GM23338 (cell line): ENCODE measurements around the gene DMKN. TPM values are rescaled to one million over a fixed set of nuclear protein-coding genes. Genes with fewer than 3 reads are reported as not detected.
A peak's percentile ranks its signal among the peaks of the same experiment; 100 is the strongest.

Experiments
- ATAC-seq: fragments of 200-7000 bp; cut with Tn5 transposase; 3 replicates; pipeline ENCODE4 v1.9.1; 2020
- DNase-seq: peaks from one replicate; pipeline ENCODE4 v3.0.0-alpha.2; 2015; ENCODE audit warnings: low spot score
- H2AFZ ChIP-seq: fragments of 200-600 bp; sonication (generic); 2 replicates; pipeline ENCODE4 v1.8.0; 2016; ENCODE audit warnings: antibody characterized with exemption, mild to moderate bottlenecking, moderate library complexity
- H3F3A ChIP-seq: fragments of 200-600 bp; sonication (generic); replicated peaks from 2 replicates; pipeline ENCODE4 v1.8.0; 2017; ENCODE audit warnings: antibody characterized with exemption, mixed run types, low read depth
- H3K27ac ChIP-seq: fragments of 200-600 bp; sonication (generic); 2 replicates; pipeline ENCODE4 v1.6.1; 2016; ENCODE audit warnings: low read depth
- H3K27me3 ChIP-seq: fragments of 200-600 bp; sonication (generic); 2 replicates; pipeline ENCODE4 v1.8.0; 2016; ENCODE audit warnings: mild to moderate bottlenecking, mixed run types, moderate library complexity; ENCODE audit not compliant: insufficient read depth
- H3K36me3 ChIP-seq: fragments of 200-600 bp; sonication (generic); 2 replicates; pipeline ENCODE4 v1.8.0; 2016; ENCODE audit warnings: mild to moderate bottlenecking; ENCODE audit not compliant: insufficient read depth
- H3K4me1 ChIP-seq: fragments of 200-600 bp; sonication (generic); 2 replicates; pipeline ENCODE4 v1.8.0; 2016; ENCODE audit warnings: mild to moderate bottlenecking, moderate library complexity; ENCODE audit not compliant: insufficient read depth
- H3K4me2 ChIP-seq: fragments of 200-600 bp; sonication (generic); 2 replicates; pipeline ENCODE4 v1.7.1; 2017; ENCODE audit warnings: mixed run types
- H3K4me3 ChIP-seq: fragments of 200-600 bp; sonication (generic); 2 replicates; pipeline ENCODE4 v1.6.1; 2016; ENCODE audit warnings: mixed run types
- H3K79me2 ChIP-seq: fragments of 200-600 bp; sonication (generic); replicated peaks from 2 replicates; pipeline ENCODE4 v1.8.0; 2017; ENCODE audit warnings: mild to moderate bottlenecking; ENCODE audit not compliant: insufficient read depth
- H3K9me2 ChIP-seq: fragments of 200-600 bp; sonication (generic); 2 replicates; pipeline ENCODE4 v1.8.0; 2017; ENCODE audit not compliant: insufficient read depth
- H4K20me1 ChIP-seq: fragments of 200-600 bp; sonication (generic); replicated peaks from 2 replicates; pipeline ENCODE4 v1.8.0; 2017; ENCODE audit warnings: mild to moderate bottlenecking; ENCODE audit not compliant: insufficient read depth
- H3K27ac Mint-ChIP-seq: 2 replicates; pipeline ENCODE4 v1.8.0; 2020; ENCODE audit warnings: inconsistent platforms, mild to moderate bottlenecking, moderate library complexity, mixed read lengths
- H3K27me3 Mint-ChIP-seq: 3 replicates; pipeline ENCODE4 v1.8.0; 2022; ENCODE audit warnings: low read depth, mild to moderate bottlenecking, moderate library complexity, mixed read lengths, inconsistent platforms; ENCODE audit not compliant: insufficient read depth, poor library complexity
- H3K36me3 Mint-ChIP-seq: 3 replicates; pipeline ENCODE4 v1.8.0; 2021; ENCODE audit warnings: low read depth, mild to moderate bottlenecking, inconsistent platforms, moderate library complexity, mixed read lengths
- H3K4me1 Mint-ChIP-seq: 3 replicates; pipeline ENCODE4 v1.8.0; 2020; ENCODE audit warnings: mild to moderate bottlenecking, inconsistent platforms, mixed read lengths
- H3K4me3 Mint-ChIP-seq: 3 replicates; pipeline ENCODE4 v1.8.0; 2021; ENCODE audit warnings: moderate library complexity, mild to moderate bottlenecking, inconsistent platforms, mixed read lengths
- H3K9me3 Mint-ChIP-seq: 3 replicates; pipeline ENCODE4 v1.8.0; 2020; ENCODE audit warnings: moderate library complexity, mild to moderate bottlenecking, inconsistent platforms, mixed read lengths
- EZH2 ChIP-seq: fragments of 200-600 bp; sonication (generic); IDR thresholded peaks from one replicate; pipeline ENCODE4 v1.8.0; 2017; ENCODE audit warnings: antibody characterized with exemption, mild to moderate bottlenecking, low read depth; ENCODE audit not compliant: unreplicated experiment
- STAT1 ChIP-seq: IDR thresholded peaks from one replicate; pipeline ENCODE4 v1.6.1; 2016; ENCODE audit warnings: antibody characterized with exemption; ENCODE audit not compliant: unreplicated experiment
- ZNF331 ChIP-seq: fragments of 250-450 bp; sonication (Bioruptor Pico); IDR thresholded peaks from 2 replicates; pipeline ENCODE4 v1.5.0; 2020; ENCODE audit warnings: low read depth, mild to moderate bottlenecking, moderate library complexity
- polyA plus RNA-seq: library from polyadenylated mRNA; unstranded; fragments of >200 nt; fragmentation: Nextera tagmentation; extraction: Ambion mirVana; gene quantifications from 2 replicates; pipeline ENCODE4 v1.2.1, GENCODE V29; 2016
- total RNA-seq: library from RNA; depleted of rRNA; stranded (reverse); fragments of >200 nt; shearing (Covaris generic); gene quantifications from 2 replicates; pipeline ENCODE4 v1.2.3, GENCODE V29; 2014
- TF ChIP-seq, protein P1 (sequence below): IDR thresholded peaks from 2 replicates; pipeline ENCODE4 v1.6.1; 2016; ENCODE audit warnings: antibody characterized with exemption
- TF ChIP-seq, protein P2 (sequence below), 2 experiments: fragments of 200-600 bp in 1 of 2; sonication (generic) in 1 of 2; conservative IDR thresholded peaks; 2 replicates each; pipeline versions ENCODE4 v1.5.1 to v1.6.1; 2016 to 2017; ENCODE audit warnings: antibody characterized with exemption in 2 of 2, low read depth in 2 of 2, mild to moderate bottlenecking in 2 of 2, moderate library complexity in 1 of 2
- TF ChIP-seq, protein P3 (sequence below): IDR thresholded peaks from one replicate; pipeline ENCODE4 v1.6.1; 2018; ENCODE audit warnings: antibody characterized with exemption; ENCODE audit not compliant: unreplicated experiment

The DMKN gene
- total and polyA plus RNA-seq, 2 experiments from 2014 or later: 259 to 569 TPM

DNA sequence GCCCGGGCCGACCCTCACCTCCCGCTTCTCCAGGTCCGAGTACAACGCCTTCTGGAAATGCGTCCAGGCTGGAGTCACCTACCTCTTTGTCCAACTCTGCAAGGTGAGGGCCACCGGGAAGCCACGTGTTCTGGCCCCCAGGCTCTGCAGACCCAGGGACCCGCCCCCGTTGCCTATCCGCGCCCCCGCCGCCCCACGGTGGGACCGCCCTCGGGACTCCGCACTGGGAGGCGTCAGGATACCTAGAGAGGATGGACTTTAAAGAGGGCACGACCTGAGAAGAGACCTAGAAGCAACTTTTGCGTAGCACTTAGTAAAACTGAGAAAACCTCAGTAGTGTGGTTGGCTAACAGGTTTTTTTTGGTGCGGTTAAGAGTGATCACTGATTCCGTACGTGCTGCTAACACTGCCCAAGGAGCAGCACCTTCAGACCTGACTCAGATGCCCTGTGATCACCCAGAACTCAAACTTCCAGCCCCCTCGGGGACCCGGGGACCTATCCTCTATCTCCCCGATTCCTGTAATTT, 32.5 kb upstream of the DMKN start:
- H2AFZ ChIP-seq: peak overlapping the region; percentile 89
- peaks cover 27% of the 10 kb centered on the region for H3K79me2 ChIP-seq
- peak overlapping the region; percentile 81; the same call in 1 of the 2 replicates for H3K27ac ChIP-seq
- Mint-ChIP-seq H3K27me3 (peaks cover 9% of the 10 kb centered on the region), H3K4me3 (peak overlapping the region; percentile 99), H3K36me3 (peaks cover 51% of the 10 kb centered on the region), H3K4me1 (peaks cover 29% of the 10 kb centered on the region), H3K9me3 (no peaks in the 10 kb centered on the region; the same call in 2 of the 3 replicates), H3K27ac (peak overlapping the region; percentile 96)
- no peaks in the 10 kb centered on the region for H3K27me3 ChIP-seq
- ATAC-seq: peak; percentile 57
- H3K9me2 ChIP-seq: no peaks in the 10 kb centered on the region
- H3K4me1 ChIP-seq: peaks cover 15% of the 10 kb centered on the region; the same call in 1 of the 2 replicates
- TF ChIP-seq ZNF331 (CRISPR knock-in tag) (no peak), EZH2 (no peak), STAT1 (no peak)
- TF ChIP-seq, protein P1, sequence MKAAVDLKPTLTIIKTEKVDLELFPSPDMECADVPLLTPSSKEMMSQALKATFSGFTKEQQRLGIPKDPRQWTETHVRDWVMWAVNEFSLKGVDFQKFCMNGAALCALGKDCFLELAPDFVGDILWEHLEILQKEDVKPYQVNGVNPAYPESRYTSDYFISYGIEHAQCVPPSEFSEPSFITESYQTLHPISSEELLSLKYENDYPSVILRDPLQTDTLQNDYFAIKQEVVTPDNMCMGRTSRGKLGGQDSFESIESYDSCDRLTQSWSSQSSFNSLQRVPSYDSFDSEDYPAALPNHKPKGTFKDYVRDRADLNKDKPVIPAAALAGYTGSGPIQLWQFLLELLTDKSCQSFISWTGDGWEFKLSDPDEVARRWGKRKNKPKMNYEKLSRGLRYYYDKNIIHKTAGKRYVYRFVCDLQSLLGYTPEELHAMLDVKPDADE: no peak
- TF ChIP-seq, protein P2, sequence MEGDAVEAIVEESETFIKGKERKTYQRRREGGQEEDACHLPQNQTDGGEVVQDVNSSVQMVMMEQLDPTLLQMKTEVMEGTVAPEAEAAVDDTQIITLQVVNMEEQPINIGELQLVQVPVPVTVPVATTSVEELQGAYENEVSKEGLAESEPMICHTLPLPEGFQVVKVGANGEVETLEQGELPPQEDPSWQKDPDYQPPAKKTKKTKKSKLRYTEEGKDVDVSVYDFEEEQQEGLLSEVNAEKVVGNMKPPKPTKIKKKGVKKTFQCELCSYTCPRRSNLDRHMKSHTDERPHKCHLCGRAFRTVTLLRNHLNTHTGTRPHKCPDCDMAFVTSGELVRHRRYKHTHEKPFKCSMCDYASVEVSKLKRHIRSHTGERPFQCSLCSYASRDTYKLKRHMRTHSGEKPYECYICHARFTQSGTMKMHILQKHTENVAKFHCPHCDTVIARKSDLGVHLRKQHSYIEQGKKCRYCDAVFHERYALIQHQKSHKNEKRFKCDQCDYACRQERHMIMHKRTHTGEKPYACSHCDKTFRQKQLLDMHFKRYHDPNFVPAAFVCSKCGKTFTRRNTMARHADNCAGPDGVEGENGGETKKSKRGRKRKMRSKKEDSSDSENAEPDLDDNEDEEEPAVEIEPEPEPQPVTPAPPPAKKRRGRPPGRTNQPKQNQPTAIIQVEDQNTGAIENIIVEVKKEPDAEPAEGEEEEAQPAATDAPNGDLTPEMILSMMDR (conservative IDR thresholded peaks at IDR 0.05; ENCODE audit: low read depth in 2 of 2): no peak
- TF ChIP-seq, protein P3, sequence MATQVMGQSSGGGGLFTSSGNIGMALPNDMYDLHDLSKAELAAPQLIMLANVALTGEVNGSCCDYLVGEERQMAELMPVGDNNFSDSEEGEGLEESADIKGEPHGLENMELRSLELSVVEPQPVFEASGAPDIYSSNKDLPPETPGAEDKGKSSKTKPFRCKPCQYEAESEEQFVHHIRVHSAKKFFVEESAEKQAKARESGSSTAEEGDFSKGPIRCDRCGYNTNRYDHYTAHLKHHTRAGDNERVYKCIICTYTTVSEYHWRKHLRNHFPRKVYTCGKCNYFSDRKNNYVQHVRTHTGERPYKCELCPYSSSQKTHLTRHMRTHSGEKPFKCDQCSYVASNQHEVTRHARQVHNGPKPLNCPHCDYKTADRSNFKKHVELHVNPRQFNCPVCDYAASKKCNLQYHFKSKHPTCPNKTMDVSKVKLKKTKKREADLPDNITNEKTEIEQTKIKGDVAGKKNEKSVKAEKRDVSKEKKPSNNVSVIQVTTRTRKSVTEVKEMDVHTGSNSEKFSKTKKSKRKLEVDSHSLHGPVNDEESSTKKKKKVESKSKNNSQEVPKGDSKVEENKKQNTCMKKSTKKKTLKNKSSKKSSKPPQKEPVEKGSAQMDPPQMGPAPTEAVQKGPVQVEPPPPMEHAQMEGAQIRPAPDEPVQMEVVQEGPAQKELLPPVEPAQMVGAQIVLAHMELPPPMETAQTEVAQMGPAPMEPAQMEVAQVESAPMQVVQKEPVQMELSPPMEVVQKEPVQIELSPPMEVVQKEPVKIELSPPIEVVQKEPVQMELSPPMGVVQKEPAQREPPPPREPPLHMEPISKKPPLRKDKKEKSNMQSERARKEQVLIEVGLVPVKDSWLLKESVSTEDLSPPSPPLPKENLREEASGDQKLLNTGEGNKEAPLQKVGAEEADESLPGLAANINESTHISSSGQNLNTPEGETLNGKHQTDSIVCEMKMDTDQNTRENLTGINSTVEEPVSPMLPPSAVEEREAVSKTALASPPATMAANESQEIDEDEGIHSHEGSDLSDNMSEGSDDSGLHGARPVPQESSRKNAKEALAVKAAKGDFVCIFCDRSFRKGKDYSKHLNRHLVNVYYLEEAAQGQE: no peak
- H3K36me3 ChIP-seq: peaks cover 7% of the 10 kb centered on the region; the same call in 1 of the 2 replicates
- H3K4me3 ChIP-seq: peak overlapping the region; percentile 99
- peak overlapping the region; percentile 98 for H3K4me2 ChIP-seq
- H3F3A ChIP-seq: peaks cover 13% of the 10 kb centered on the region; the same call in 1 of the 2 replicates
- peaks cover 9% of the 10 kb centered on the region for H4K20me1 ChIP-seq
- peak; percentile 63 for DNase-seq
